ENCODE results near the gene ALOX5AP.

GRCh38 chr13:30720172-30720869, 15.0 kb upstream of the ALOX5AP start:
- no peak for TF ChIP-seq POLR2A (IDR thresholded peaks at IDR 0.05)
- TF ChIP-seq, protein P1, sequence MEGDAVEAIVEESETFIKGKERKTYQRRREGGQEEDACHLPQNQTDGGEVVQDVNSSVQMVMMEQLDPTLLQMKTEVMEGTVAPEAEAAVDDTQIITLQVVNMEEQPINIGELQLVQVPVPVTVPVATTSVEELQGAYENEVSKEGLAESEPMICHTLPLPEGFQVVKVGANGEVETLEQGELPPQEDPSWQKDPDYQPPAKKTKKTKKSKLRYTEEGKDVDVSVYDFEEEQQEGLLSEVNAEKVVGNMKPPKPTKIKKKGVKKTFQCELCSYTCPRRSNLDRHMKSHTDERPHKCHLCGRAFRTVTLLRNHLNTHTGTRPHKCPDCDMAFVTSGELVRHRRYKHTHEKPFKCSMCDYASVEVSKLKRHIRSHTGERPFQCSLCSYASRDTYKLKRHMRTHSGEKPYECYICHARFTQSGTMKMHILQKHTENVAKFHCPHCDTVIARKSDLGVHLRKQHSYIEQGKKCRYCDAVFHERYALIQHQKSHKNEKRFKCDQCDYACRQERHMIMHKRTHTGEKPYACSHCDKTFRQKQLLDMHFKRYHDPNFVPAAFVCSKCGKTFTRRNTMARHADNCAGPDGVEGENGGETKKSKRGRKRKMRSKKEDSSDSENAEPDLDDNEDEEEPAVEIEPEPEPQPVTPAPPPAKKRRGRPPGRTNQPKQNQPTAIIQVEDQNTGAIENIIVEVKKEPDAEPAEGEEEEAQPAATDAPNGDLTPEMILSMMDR (IDR thresholded peaks at IDR 0.05) = no peak

Measured in vagina (tissue), 2 donors.